Anterior cingulate cortex (tissue), 58 donors: Measurements from ENCODE around the gene PSPC1.
A peak's percentile ranks its signal among the peaks of the same experiment; 100 is the strongest.
"Not testable (repeated sequence)": the region's sequence is repeated elsewhere in the genome, so short reads cannot be mapped to it uniquely, and the experiment has no call there.

Source experiments
- DNase-seq, 58 donors: peaks; one replicate each; lab custom pipeline; 2025; lab: John Stamatoyannopoulos, UW

PSPC1 gene, protein sequence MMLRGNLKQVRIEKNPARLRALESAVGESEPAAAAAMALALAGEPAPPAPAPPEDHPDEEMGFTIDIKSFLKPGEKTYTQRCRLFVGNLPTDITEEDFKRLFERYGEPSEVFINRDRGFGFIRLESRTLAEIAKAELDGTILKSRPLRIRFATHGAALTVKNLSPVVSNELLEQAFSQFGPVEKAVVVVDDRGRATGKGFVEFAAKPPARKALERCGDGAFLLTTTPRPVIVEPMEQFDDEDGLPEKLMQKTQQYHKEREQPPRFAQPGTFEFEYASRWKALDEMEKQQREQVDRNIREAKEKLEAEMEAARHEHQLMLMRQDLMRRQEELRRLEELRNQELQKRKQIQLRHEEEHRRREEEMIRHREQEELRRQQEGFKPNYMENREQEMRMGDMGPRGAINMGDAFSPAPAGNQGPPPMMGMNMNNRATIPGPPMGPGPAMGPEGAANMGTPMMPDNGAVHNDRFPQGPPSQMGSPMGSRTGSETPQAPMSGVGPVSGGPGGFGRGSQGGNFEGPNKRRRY

DNA sequence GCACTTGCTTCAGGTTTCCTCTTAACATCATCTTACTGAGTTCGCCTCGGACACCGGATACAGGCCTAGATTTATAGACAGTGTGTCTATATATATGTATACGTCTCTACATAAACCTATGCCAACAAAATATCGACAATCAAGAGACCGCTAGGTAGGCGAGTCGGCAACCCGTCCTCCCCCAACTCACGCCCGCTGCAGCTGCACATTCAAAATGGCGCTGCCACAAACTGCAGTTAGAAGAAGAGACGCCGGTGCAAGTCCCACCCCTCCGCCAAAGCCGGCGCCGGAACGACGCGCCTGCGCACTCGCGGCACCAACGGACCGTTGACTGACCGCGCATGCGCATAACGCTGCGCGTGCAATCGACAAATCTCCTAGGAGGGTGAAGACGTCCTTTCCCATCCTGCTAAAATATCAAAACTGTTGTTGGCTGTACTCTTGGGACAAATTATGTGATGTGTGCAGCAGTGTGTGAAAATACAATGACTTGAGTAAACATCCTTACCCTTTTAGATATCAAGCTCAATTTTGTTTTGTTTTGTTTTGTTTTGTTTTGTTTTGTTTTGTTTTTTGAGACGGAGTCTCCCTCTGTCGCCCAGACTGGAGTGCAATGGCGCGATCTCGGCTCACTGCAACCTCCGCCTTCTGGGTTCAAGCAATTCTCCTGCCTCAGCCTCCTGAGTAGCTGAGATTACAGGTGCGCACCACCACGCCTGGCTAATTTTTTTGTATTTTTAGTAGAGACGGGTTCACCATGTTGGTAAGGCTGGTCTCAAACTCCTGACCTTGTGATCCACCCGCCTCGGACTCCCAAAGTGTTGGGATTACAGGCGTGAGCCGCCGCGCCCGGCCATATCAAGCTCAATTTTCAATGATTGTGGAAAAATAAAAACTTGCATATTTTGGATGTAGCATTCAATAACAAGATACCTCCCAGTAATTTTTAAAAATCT is at the start of gene PSPC1:
Gene PSPC1 (minus strand): TSS at position 219 of the 956 bp plus-strand sequence. CDS start 188 bp downstream, at position 31.
- DNase-seq = peak; percentile 59 to 96 (median 92)

GRCh38 chr13:19822673-19823072 is 39.9 kb upstream of the PSPC1 start:
- DNase-seq = no peak

DNA sequence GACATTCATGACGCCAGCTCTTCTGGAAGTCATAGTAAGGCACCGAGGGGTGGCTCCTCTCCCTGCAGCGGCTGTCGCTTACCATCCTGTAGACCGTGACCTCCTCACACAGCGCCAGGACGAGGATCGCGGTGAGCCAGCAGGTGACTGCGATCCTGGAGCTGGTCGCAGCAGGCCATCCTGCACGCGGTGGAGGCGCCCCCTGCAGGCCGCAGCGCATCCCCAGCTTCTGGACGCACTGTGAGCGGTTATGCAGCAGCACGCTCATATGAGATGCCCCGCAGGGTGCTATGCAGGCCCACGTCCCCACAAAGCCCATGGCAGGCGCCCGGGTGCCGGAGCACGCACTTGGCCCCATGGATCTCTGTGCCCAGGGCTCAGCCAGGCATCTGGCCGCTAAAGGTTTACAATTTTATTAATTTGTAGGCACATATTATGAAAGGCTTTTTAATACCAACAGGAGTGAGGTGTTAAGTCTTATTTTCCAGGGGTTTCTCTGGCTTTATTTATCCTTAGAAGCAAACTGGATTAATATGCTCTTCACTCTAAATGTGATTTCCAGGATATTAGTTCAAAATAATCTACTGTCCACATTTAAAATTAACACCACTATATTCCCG is 35.6 kb upstream of the PSPC1 start:
- peak in 3 of 58 donors; percentile 2 to 9 (median 5) for DNase-seq

DNA sequence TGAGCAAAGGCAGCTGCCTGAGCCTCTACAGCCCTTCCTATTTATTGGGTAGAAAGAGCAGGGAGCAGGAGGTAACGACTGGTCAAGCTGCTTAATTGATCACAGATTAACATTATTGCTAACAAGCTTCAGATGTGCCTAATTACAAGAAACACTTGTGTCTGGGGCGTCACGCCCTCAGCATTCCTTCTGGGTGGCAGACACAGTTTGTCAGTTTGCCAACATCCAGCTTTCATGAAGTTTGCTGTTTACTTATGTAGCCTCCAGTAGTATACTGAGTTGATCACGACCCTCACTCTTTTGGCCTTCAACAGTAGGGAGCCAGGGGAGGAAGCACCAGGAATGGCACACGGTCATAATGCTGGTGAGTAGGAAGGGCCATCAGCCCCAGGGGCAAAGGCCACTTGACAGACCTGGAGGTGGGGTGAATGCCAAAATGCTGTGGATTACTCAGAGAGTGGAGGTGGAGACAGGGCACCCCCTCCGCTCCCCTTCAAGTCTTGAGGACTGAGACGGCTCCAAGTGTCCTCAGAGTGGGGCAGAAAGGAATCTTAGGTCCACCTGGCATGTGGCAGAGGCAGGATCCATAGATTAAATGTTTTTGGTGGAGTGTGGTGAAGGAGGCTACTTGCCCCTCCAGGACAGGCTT is 34.9 kb upstream of the PSPC1 start:
- DNase-seq = no peak

- no peak for DNase-seq
Observed at GRCh38 chr13:19817106-19817505, 34.4 kb upstream of the PSPC1 start.

GRCh38 chr13:19815842-19816241 is 33.1 kb upstream of the PSPC1 start:
- DNase-seq = not testable (repeated sequence)

DNA sequence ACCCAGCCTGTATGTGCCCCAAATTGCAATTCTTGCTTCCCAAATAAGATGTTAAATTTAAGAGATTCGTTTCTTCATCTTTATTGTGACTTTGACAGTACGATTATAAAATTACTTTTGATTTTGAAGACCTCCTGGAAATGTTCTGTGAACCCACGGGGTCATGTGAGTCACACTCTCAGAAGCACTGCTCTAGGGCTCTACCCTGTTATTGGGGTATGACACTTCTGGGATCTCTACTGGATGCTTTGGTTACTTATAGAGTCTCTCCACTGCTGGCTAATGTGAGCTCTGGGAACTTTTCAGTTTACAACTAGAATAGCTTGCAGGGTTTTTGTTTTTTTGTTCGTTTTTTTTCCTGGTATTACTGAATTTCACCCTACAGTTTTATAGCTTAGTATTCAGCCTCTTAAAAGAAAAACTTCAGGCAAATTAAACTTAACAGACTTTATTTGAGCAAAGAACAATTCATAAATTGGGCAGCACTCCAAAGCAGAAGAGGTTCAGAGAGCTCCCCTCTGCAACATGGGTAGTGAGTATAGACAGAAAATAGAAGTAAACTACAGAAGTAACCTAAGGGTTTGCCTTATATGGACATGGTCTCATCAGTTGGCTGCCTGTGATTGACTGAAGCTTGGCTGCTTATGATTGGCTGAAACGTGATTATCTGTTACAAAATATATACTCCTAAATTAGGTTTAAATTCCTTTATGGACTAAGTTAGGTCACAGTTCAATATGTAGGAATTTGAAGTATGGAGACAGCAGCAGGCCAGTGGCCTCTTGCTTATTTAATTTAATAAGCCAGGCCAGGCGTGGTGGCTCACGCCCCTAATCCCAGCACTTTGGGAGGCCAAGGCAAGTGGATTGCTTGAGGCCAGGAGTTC is 28.5 kb upstream of the PSPC1 start:
- DNase-seq = no peak

DNA sequence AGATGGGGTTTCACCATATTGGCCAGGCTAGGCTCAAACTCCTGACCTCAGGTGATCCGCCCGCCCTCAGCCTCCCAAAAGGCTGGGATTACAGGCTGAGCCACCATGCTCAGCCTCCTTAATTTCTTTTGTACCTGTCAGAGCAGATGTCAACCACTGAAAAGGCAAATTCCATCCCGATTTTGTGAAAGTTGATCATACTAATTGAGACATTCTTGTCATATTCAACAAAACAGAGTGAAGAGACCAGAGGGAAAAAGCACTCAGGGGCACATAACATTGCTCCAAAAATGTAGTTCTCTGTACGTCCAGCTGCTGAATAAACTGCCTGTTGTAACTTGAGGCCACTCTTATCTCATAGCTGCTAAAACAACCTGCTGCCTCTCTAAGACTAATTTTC is 27.4 kb upstream of the PSPC1 start:
- no peak for DNase-seq

DNA sequence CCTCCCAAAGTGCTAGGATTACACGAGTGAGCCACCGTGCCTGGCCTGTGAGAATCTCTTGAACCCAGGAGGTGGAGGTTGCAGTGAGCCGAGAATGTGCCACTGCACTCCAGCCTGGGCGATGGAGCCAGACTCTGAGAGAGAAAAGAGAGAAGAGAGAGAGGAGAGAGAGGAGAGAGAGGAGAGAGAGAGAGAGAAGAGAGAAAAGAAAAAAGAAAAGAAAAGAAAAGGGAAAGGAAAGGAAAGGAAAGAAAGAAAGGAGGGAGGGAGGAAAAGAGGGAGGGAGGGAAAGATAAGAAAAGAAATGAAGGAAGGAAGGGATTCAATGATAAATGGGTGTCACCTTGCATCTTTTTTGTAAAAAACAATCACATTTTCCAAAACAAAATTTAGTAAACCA is 23.0 kb upstream of the PSPC1 start:
- no peak for DNase-seq

DNA sequence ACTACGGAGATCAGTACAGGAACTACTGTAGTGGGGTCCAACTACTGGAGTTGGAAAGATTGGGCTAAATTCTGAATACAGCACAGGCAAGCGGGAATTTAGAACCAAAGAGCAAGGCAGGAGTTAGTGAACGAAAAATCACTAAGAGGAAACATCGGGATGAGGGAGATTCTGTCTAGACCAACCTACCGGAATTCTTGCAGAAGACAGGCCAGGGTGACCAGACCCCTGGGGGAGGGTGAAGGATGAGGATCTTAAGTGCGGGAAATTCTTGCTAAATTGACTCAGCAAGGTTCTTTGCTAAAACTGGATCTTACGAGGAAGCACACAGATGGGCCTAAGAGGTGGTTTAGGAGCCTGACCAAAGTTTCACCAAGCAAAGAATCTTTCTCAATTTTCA is 13.2 kb upstream of the PSPC1 start:
- DNase-seq = no peak

DNA sequence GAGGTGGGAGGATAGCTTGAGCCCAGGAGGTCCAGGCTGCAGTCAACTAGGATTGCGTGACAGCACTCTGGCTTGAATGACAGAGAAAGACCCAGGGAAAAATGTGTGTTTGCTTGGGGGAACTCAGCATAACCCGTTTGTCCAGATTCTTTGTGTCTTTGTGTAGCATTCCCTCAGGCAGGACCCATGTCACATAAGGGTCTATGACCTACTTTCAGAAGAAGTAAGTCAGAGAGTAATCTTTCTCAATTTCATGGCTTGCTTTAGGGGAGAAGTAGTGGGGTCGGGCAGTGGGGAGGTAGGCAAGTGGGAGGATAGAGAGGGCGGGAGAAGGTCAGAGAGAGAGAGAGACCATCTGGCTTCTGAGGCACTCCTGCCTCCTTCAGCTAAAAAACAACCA is 11.9 kb upstream of the PSPC1 start:
- DNase-seq = no peak

- no peak for DNase-seq
Observed at GRCh38 chr13:19791953-19792537, 9.3 kb upstream of the PSPC1 start.

DNA sequence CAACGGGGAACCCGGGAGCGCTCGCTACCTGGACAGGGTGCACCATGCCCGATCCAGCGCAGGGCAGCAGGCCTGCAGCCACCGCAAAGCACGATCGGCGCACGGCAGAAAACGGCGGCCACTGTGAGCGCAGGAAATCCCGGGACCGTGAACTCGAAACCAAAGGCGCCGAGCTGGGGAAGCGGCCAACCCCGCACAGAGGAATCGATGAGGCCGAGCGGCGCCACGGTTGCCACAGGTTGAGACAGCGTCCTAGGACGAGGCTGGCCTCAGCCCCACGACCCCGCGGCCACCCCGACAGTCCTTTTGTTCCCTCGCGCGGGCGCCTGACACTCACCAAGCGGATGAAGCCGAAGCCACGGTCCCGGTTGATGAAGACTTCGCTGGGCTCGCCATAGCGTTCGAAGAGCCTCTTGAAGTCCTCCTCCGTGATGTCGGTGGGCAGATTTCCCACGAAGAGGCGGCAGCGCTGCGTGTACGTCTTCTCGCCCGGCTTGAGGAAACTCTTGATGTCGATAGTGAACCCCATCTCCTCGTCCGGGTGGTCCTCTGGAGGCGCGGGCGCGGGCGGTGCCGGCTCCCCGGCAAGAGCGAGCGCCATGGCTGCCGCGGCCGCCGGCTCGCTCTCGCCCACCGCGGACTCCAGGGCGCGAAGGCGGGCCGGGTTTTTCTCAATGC is 557 bp downstream of the PSPC1 start:
- DNase-seq = peak in 53 of 58 donors; percentile 27 to 73 (median 53)

- DNase-seq = no peak
Observed at GRCh38 chr13:19781526-19781925, 1.2 kb downstream of the PSPC1 start.

DNA sequence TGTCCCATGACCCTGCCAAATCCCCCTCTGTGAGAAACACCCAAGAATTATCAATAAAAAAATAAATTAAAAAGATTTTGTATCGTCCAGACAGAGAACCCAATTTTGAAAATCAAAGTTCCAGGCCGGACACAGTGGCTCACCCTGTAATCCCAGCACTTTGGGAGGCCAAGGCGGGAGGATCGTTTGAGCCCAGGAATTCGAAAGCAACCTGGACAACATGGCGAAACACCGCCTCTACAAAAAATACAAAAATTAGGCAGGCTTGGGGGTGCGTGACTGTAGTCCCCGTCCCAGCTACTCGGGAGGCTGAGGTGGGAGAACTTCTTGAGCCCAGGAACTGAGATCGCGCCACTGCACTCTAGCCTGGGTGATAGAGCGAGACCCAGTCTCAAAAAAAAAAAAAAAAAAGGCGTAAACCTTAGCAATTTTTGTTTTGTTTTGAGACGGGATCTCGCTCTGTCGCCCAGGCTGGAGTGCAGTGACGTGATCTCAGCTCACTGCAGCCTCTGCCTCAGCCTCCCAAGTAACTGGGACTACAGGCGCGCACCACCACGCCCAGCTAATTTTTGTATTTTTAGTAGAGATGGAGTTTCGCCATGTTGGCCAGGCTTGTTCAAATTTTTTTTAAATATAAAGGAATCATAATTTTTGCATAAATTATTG is 1.9 kb downstream of the PSPC1 start:
- not testable (repeated sequence) for DNase-seq

GRCh38 chr13:19772306-19772705 is 10.4 kb downstream of the PSPC1 start:
- no peak for DNase-seq

- no peak for DNase-seq
Observed at GRCh38 chr13:19769854-19770253, 12.9 kb downstream of the PSPC1 start.

DNA sequence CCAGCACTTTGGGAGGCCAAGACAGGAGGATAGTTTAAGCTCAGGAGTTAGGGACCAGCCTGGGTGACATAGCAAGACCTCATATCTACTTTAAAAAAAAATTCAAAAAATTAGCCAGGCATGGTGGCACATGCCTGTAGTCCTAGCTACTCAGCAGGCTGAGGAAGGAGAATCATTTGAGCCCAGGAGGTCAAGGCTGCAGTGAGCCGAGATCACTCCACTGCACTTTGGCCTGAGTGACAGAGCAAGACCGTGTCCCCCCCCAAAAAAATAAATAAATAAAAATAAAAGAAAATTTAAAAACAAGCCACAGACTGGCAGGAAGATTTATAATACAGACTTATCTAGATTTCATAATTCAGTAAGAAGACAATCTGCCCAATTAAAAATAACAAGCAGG is 14.8 kb downstream of the PSPC1 start:
- no peak for DNase-seq
